ENCODE measurements around the gene ZSCAN5C. TPM values are rescaled to one million over a fixed set of nuclear protein-coding genes. Genes with fewer than 3 reads are reported as not detected.

The ZSCAN5C gene
- total RNA-seq, 1 experiment from 2014 or later = not detected

Other genes starting within 250 kb of the ZSCAN5C start
- 0.12 and 1.3 TPM in 2 replicates for gene NLRP5, start 215.5 kb upstream of the ZSCAN5C start, total RNA-seq (2014; rRNA removed; shearing (Covaris generic))
- gene ZNF787, start 81.0 kb upstream of the ZSCAN5C start, total RNA-seq (2014; rRNA removed; shearing (Covaris generic)) = 8.6 and 12.4 TPM in 2 replicates
- gene ZNF444, start 61.0 kb upstream of the ZSCAN5C start, total RNA-seq (2014; rRNA removed; shearing (Covaris generic)) = 9.4 and 13.8 TPM in 2 replicates
- gene GALP, start 26.3 kb upstream of the ZSCAN5C start, total RNA-seq (2014; rRNA removed; shearing (Covaris generic)) = 0.35 and 0.43 TPM in 2 replicates
- 0.04 and 0.25 TPM in 2 replicates for gene ZSCAN5B, start 4.5 kb upstream of the ZSCAN5C start, total RNA-seq (2014; rRNA removed; shearing (Covaris generic))
- not detected in 2 replicates for gene EDDM13, start 70.5 kb downstream of the ZSCAN5C start, total RNA-seq (2014; rRNA removed; shearing (Covaris generic))
- 7.0 and 12.7 TPM in 2 replicates for gene ZSCAN5A, start 112.6 kb downstream of the ZSCAN5C start, total RNA-seq (2014; rRNA removed; shearing (Covaris generic))
- gene ZNF582, start 191.3 kb downstream of the ZSCAN5C start, total RNA-seq (2014; rRNA removed; shearing (Covaris generic)) = 6.8 and 8.8 TPM in 2 replicates
- 10.6 and 12.4 TPM in 2 replicates for gene ZNF583, start 202.1 kb downstream of the ZSCAN5C start, total RNA-seq (2014; rRNA removed; shearing (Covaris generic))

Measured in H4 (cell line).